Duodenal mucosa (tissue), 2 donors: ENCODE data around the gene SIX6.

Source experiments
- H3K27ac ChIP-seq: one replicate; pipeline ENCODE4 v1.7.0; 2013; ENCODE audit warnings: low read depth, low read length
- H3K27me3 ChIP-seq, 2 donors: one replicate each; pipeline ENCODE4 v1.7.0; 2013; ENCODE audit warnings: low read length in 2 of 2, control low read depth in 1 of 2; ENCODE audit not compliant: insufficient read depth in 2 of 2, control insufficient read depth in 1 of 2
- H3K36me3 ChIP-seq, 2 donors: one replicate each; pipeline ENCODE4 v1.7.0; 2013; ENCODE audit warnings: low read length in 2 of 2, control low read depth in 1 of 2; ENCODE audit not compliant: insufficient read depth in 2 of 2, control insufficient read depth in 1 of 2
- H3K4me1 ChIP-seq, 2 donors: one replicate each; pipeline ENCODE4 v1.7.0; 2013; ENCODE audit warnings: low read length in 2 of 2, control low read depth in 1 of 2; ENCODE audit not compliant: insufficient read depth in 2 of 2, control insufficient read depth in 1 of 2
- H3K4me3 ChIP-seq, 2 donors: one replicate each; pipeline ENCODE4 v1.7.0; 2013; ENCODE audit warnings: low read length in 2 of 2, low read depth in 1 of 2
- H3K9ac ChIP-seq, 2 donors: one replicate each; pipeline ENCODE4 v1.7.0; 2013; ENCODE audit warnings: low read length in 2 of 2, low read depth in 1 of 2
- H3K9me3 ChIP-seq, 2 donors: one replicate each; pipeline ENCODE4 v1.7.0; 2013; ENCODE audit warnings: low read length in 2 of 2, control low read depth in 1 of 2; ENCODE audit not compliant: control insufficient read depth in 1 of 2

The SIX6 gene

DNA sequence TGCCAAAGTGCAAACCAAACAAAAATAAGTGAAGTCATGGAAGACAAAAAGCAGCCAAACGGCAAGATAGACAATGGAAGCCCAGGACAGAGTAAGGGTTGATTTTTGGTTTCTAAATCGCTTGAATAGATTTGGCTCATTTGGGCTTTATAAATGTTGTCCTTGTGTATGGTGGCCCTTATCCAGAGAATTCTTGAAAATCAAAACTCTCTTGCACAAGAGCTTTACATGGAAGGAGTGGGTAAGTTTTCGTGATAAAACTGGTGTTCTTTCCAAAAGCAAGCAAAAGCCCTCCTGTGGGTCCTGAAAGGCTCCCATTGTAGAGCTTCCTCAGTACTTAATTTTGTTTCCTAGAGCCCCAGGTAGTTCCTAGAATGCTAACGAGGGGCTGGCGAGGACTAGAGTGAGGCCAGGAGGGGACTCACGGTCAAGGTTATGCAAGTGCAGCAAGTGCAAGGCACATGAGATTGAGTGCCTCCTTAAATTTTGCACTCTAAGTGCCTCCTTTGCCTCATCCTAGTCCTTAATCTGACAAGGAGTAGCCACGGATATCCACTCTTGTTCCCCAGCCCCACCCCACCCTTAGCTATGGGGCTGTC lies 4.1 kb downstream of the SIX6 start:
- Histone ChIP-seq H3K9ac (no peak overlapping the region), H3K4me1 (no peaks in the 10 kb centered on the region), H3K4me3 (no peak overlapping the region), H3K27ac (no peak overlapping the region), H3K9me3 (no peaks in the 10 kb centered on the region), H3K27me3 (peaks cover 65 to 84% of the 10 kb centered on the region in 2 donors), H3K36me3 (no peaks in the 10 kb centered on the region)

DNA sequence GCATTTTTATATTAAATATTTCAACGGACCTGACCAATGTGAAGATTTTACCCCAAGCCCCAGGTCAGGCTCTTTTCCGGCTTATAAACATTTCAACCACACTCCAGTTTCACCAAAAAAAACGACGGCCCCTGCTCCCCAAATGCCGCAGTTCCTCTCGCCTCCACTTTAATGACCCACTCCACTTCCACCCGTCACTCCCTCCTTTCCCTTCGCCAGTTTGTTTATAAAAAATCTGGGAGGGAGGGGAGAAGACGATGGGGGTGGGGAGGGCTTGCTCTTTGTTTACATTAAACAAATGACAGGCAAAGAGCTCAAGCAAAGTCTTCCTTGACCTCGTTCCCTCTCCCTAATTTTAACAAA lies 5.4 kb downstream of the SIX6 start:
- Histone ChIP-seq H3K27ac (no peak overlapping the region), H3K4me3 (peak overlapping the region; percentile 32 to 52), H3K27me3 (peaks cover 52 to 71% of the 10 kb centered on the region in 2 donors)

DNA sequence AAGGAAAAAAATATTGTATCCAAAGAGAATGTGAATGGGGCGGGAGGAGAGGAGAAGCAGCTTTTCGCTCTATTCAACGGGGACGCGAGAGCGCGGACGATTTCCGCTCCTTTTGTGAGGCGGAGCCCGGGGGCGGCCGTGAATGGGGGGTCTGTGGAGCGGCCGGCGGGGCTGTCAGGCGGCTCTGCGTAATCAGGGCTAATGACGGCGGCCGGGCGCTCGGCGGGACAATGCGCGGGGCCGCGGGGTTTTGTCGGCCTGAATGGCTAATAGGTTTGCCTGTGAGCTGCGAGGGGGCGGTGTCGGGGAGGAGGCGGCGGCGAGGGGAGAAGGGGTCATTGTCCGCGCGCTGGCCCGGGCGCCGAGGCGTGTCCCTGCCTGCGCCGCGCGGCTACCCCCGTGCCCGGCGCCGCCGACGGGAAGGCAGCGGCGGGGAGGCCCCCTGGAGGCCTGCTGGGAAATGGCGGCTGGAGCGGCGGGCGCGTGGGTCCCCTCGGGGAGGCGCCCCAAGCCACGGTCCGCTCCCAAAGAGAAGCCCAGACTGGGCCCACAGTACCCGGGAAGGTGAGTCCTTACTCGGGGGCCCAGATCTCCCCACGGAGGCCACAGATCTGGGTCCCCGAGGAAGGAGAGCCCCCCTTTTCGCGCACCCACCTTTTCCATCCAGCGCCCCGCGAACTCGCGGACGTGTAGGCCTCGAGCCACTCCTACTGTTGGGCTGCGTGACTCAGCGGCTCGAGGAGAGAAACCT lies 6.0 kb downstream of the SIX6 start:
- Histone ChIP-seq H3K4me1 (no peaks in the 10 kb centered on the region), H3K9me3 (no peaks in the 10 kb centered on the region), H3K27me3 (peaks cover 46 to 65% of the 10 kb centered on the region in 2 donors), H3K36me3 (no peaks in the 10 kb centered on the region), H3K27ac (no peak overlapping the region), H3K9ac (no peak overlapping the region), H3K4me3 (peak overlapping the region; percentile 32 to 52)

More for the DNA sequence above, 5.4 kb downstream of the SIX6 start:
- Histone ChIP-seq H3K9ac (no peak overlapping the region), H3K9me3 (no peaks in the 10 kb centered on the region), H3K4me1 (no peaks in the 10 kb centered on the region), H3K36me3 (no peaks in the 10 kb centered on the region)

DNA sequence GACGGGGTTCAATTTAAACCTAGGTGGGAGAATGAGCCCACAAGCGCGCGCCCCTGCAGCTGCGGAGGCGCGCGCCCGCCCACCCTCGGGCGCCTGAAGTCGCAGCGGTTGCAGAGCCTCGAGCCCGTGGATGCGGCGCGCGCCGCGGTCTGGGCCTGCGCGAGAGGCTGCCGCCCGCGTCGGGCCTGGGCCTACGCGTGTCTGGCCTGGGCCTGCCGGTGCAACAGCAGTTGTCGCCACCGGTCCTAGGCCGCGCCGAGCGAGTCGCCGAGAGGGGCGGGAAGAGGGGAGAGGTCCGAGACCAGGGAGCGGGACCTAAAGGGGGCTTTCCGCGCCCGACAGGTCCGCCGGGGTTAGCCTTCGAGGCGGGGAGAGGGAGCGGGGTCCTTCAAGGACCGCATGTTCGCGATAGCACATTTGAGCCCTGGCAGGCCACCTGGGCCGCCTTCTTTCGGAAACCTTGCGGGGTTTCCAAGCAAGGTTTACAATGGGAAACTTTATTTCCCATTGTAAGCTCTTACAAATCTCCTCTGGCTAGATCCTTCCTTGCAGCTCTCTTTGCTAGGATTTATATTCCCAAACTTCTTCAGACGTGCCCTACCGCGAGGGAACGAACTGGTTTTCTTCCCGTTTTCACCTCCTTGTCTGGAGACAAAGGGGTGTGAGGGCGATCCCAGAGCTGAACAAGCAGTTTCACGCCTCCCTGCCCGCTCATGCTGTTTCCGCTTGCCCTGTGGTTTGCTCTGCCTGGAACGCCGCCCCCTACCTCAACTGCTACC lies 6.8 kb downstream of the SIX6 start:
- H3K4me1 ChIP-seq = no peaks in the 10 kb centered on the region
- peaks cover 38 to 59% of the 10 kb centered on the region in 2 donors for H3K27me3 ChIP-seq
- no peak overlapping the region for H3K27ac ChIP-seq
- no peak overlapping the region for H3K9ac ChIP-seq
- H3K9me3 ChIP-seq = no peaks in the 10 kb centered on the region
- H3K36me3 ChIP-seq = no peaks in the 10 kb centered on the region
- H3K4me3 ChIP-seq = no peak overlapping the region

DNA sequence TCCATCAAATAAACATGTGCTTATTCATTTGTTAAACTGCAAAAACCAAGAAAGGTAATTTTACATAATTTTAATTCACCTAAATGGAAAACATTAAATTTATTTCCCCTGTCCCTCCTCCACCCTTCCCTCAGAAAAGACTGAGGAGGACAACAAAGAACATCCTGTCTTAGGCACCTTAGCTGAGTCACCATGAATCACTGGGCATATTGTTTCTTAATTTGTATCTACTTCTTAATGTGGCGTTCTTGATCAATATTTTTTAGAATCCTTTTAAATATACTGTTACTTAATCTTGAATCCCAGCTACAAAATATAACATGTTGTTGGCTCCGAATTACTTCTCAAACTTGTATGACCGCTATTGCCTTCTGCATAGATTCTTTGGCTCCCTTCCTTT lies 23.5 kb downstream of the SIX6 start:
- no peak overlapping the region for H3K9ac ChIP-seq
- no peaks in the 10 kb centered on the region for H3K36me3 ChIP-seq
- no peaks in the 10 kb centered on the region for H3K27me3 ChIP-seq
- H3K4me1 ChIP-seq = no peaks in the 10 kb centered on the region
- H3K27ac ChIP-seq = no peak overlapping the region
- no peaks in the 10 kb centered on the region for H3K9me3 ChIP-seq
- no peak overlapping the region for H3K4me3 ChIP-seq

DNA sequence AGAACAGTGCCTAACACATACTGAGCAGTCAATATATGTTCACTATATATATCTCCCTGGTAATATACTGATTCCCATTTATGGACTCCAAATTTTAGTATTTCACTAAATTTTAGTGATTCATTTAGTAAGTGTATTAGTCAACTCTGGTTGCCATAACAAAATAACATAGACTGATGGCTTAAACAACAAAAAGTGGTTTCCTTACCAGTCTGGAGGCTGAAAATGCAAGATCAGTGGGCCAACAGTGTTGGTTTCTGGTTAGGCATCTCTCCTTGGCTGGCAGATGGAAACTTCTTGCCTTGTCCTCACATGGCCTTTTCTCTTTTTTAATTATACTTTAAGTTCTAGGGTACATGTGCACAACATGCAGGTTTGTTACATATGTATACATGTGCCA lies 28.7 kb downstream of the SIX6 start:
- H3K9ac ChIP-seq = no peak overlapping the region
- peaks cover 0 to 3% of the 10 kb centered on the region in 2 donors for H3K9me3 ChIP-seq
- H3K4me3 ChIP-seq = no peak overlapping the region
- no peaks in the 10 kb centered on the region for H3K4me1 ChIP-seq
- no peak overlapping the region for H3K27ac ChIP-seq
- H3K36me3 ChIP-seq = no peaks in the 10 kb centered on the region
- no peaks in the 10 kb centered on the region for H3K27me3 ChIP-seq

DNA sequence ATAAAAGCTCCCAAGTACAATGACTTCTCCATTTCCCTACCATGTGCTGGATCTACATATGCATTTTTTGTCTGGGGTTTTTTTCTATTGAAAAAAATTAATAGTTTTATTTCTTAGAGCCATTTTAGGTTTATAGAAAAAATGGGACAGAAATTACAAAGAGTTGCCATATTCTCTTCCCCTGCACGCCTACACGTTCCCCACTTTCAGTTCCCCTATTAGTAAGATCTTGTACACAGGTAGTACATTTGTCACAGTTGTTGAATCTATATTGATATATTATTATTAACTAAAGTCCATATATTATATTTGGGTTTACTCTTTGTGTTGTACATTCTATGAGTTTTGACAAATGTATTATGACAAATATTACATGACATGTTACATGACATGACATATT lies 35.7 kb downstream of the SIX6 start:
- H3K27me3 ChIP-seq = no peaks in the 10 kb centered on the region
- H3K9me3 ChIP-seq = peaks cover 0 to 1% of the 10 kb centered on the region in 2 donors
- H3K36me3 ChIP-seq = no peaks in the 10 kb centered on the region
- H3K4me1 ChIP-seq = no peaks in the 10 kb centered on the region
- no peak overlapping the region for H3K27ac ChIP-seq
- no peak overlapping the region for H3K9ac ChIP-seq
- no peak overlapping the region for H3K4me3 ChIP-seq

DNA sequence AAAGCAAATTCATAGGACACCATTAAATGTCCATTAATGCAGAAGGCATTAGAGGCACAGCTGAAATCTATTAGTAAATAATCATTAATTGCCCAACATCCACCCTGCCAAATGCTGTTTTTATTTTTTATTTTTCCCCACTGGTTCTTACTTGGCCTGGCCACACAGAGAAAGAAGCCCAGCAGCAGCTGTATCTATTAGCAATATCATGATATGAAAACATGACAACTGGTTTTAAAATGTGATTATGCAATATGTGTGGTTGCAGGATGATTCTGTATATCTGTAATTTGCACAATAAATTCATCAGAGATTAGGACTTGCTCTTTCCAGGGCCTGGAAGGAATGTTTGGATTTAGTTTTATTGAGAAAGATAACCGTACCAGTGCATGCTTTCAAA lies 44.9 kb downstream of the SIX6 start:
- H3K4me1 ChIP-seq = no peaks in the 10 kb centered on the region
- H3K27me3 ChIP-seq = no peaks in the 10 kb centered on the region
- no peaks in the 10 kb centered on the region for H3K9me3 ChIP-seq
- H3K27ac ChIP-seq = no peak overlapping the region
- no peak overlapping the region for H3K9ac ChIP-seq
- H3K36me3 ChIP-seq = no peaks in the 10 kb centered on the region
- H3K4me3 ChIP-seq = no peak overlapping the region

DNA sequence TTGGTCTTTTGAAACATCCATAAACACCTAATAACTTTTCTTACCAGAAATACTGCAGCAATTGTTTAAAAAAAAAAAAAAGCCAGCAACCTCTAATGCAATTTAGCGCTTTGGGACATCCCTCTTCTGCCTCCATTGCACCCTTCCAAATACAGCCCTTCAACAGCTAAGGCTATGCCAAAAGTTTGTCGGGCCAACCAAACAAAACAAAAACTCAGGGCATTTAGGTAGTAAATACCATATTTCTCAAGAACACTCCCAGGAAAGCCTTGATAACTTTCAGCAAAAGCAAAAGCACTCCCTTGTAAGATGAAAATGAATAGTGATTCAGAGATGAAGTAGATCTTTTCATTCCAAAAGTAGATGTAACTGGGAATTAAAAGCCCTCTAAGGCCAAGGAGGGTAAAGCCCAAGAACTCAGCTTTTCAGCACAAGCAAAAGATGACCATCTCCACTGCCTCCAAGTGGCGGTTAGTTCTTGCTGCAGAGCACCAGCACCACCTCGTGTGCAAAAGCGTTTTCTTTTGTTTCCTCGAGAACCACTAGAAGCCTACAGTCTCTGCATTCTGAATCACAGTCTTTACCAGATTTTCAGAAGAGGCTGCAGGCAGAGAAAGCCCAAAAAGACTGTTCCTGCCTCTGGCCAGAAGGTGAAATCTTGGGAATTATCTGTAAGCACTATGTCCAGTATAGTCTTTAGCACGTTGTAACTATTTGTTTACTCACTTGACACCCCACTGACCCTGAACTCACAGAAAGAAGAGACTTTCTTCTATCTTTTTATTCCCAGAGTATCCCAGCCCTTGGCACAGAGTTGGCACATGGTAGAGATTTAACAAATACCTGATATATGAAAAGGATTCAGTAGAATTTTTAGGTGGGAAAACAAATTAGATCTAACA lies 53.1 kb downstream of the SIX6 start:
- H3K9me3 ChIP-seq = no peaks in the 10 kb centered on the region
- no peak overlapping the region for H3K4me3 ChIP-seq
- H3K27ac ChIP-seq = no peak overlapping the region
- H3K4me1 ChIP-seq = no peaks in the 10 kb centered on the region
- H3K36me3 ChIP-seq = no peaks in the 10 kb centered on the region
- no peak overlapping the region for H3K9ac ChIP-seq
- H3K27me3 ChIP-seq = no peaks in the 10 kb centered on the region
